Epithelial cell of esophagus (primary cell): Measurements from ENCODE around the gene FOXO6.

Source experiments
- DNase-seq: peaks from one replicate; pipeline ENCODE4 v3.0.0; 2010; ENCODE audit warnings: low read depth
- H3K4me3 ChIP-seq: 2 replicates; pipeline ENCODE4 v1.5.1; 2011; ENCODE audit warnings: mild to moderate bottlenecking, low read length, control low read depth
- CTCF ChIP-seq: IDR thresholded peaks from 2 replicates; pipeline ENCODE4 v1.5.1; 2011; ENCODE audit warnings: low read depth, mild to moderate bottlenecking, low read length, control low read depth, inconsistent platforms; ENCODE audit not compliant: insufficient read depth; ENCODE audit errors: missing control alignments

Gene FOXO6

GRCh38 chr1:41359211-41360073 is 1.8 kb upstream of the FOXO6 start:
- no peak overlapping the region for H3K4me3 ChIP-seq
- no peak for TF ChIP-seq CTCF
- DNase-seq = no peak

GRCh38 chr1:41360074-41360785 is 1.0 kb upstream of the FOXO6 start:
- no peak for TF ChIP-seq CTCF
- peak overlapping the region; percentile 9 for H3K4me3 ChIP-seq
- peak; percentile 71 for DNase-seq

GRCh38 chr1:41361495-41362356 is 492 bp downstream of the FOXO6 start:
- peak overlapping the region; percentile 28 for H3K4me3 ChIP-seq
- DNase-seq = no peak
- no peak for TF ChIP-seq CTCF

GRCh38 chr1:41362357-41362721 is 1.1 kb downstream of the FOXO6 start:
- DNase-seq = no peak
- peak overlapping the region; percentile 28 for H3K4me3 ChIP-seq
- no peak for TF ChIP-seq CTCF

- H3K4me3 ChIP-seq = peak overlapping the region; percentile 28
- TF ChIP-seq CTCF = no peak
- no peak for DNase-seq
Observed at GRCh38 chr1:41362749-41363590, 1.7 kb downstream of the FOXO6 start.
